Measurements from ENCODE around the gene CKS1B.

CKS1B gene

GRCh38 chr1:154945962-154946850 lies 28.3 kb upstream of the CKS1B start:
- DNase-seq: no peak

- no peak for DNase-seq
Observed at GRCh38 chr1:154948079-154948478, 26.4 kb upstream of the CKS1B start.

DNA sequence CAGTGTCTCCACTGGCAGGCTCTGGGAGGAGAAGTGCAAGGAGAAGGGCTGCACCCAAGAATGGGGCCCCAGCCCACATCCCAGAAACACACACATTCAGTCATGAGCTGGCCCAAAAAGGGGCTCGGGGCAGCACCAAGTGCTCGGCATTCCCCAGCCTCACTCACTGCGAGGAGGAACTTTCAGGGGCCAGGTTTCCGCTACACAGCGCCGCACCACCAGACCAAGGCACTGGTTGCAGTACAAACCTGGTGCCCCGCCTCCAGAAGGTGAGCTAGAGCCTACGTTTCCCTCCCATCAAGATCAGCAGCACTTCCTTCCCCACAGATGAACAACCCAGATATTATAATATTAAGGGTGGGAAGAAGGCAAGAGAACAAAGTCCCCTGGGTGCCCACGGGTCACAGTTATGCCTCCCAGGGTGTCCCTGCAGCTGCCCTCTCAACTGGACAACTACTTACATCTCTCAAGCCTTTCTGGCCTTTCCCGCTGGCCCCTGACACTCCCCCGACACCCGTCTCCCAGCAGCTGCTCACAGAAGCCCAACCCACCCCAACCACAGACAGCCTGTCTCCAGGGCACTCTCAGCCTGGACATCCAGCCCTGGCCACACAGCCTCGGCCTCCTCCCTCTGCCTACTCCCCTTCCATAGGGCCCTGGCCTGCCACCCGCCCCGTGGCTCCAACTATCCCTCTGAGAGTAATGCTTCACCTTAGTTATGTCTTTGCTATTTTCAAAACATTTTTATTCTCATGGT lies 22.4 kb upstream of the CKS1B start:
- peak; percentile 50 to 71 (median 59) for DNase-seq

DNA sequence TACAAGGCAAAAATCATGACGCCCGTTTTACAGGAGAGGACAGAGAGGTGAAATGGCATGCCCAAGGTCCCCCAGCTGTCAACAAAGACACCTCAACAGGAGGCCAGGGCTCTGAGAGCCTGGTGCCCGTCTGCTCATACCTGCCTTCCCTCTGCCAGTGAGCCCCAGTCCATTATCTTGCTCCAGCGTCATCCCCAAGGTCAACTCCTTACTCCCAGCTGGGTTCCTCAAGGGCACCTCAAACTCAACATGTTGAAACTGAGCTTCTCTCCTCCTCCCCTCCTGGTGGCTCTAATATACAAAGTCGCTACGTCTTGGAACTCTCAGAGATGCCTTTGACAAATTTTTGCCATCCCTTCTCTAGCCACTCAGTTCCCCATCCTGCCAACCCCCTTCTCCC lies 21.8 kb upstream of the CKS1B start:
- no peak for DNase-seq

DNA sequence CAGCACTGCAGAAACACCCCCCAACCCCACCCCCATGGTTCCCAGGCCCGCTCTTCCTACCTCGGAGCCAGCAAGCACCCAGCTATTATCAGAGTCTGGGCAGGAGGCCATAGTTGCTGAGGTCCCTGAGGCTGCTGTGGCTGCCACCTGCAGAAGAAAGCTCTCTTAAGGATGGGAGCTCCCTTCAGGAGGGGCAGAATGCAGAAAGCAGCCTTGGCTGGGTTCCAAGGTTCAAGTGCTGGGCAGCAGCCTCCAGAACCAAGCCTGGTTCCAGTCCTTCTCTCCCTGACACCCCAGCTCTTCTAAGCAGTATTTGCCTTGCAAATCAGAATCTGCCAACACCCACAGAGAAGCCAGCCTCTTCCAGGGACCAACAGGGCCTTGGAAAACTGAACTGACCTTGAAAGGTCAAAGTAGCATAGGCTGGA lies 20.9 kb upstream of the CKS1B start:
- DNase-seq: no peak

- DNase-seq: no peak
Observed at GRCh38 chr1:154954541-154954940, 19.9 kb upstream of the CKS1B start.

DNA sequence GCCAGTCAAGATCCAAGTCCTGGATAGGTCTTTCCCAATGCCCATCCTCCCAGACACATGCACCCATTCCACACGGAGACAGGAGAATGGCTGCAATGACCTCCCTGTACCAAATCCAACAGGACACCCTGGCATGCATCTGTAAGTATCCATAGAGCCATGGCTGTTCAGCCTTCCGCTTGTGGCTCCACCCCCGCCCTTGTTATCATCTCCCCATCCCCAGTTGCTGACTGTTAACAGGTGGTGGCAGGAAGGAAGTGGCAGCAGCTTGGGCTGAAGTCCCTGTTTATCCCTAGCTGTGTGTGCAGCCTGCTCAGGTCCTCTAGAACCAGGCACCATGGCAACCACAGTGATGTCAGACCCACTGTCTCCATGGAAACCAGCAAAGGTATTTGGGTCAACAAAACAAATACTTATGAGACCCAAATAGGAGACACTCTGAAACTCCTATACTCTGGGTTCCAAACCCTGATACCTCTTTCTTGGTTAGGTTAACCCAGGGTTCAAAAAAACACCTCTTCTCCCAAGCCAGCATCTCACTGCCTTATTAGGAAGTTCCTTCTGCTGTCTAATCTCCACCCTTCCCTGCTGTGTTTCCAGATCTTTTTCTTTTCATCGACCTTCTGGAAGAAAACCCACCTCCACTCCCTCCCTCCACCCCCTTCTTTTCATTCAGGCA lies 19.3 kb upstream of the CKS1B start:
- DNase-seq: peak; percentile 88 to 97 (median 95)

DNA sequence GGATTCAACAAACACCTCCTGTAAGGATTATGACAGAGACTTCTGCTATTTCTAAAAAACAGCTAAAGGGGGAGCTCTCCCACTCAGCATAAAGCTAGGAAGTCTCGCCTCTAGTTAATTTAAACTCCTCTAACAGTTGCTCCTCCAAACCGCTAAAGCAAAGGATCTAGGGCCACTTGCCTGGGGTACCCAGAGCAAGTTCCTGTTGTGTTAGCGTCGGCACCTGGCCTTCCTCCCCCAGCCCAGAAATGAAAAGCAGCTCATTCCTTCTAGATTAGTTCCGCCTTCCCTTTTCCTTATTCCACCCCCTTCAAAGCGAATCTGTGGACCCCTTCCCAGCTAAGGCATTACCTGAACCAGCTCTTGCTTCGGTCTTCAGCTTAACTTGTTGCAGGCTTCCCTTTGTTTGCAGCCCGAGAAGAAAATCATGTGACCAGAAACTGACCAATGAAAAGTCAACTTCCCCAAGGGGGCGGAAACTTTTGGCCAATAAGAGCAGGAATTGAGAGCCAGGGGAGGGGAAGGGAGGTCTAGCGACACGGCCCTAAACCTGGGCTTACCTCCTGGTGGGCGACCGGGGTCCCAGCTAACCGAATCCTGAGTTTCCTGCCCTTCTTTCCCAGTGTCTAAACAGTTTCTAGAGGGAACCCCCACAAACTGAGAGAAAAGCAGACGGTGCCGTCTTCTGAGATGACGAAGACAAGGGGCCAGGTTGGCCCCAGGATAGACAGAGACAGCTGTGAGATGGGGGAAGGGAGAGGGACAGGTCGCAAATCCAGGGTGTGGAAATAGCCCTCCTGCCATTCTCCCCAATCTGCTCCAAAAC lies 18.6 kb upstream of the CKS1B start, which contains the start of gene PBXIP1:
TSS of gene PBXIP1 (minus strand) at position 382 of the 826 bp plus-strand sequence. CDS start 2,378 bp downstream, outside the sequence.
- peak; percentile 61 to 89 (median 71) for DNase-seq

DNA sequence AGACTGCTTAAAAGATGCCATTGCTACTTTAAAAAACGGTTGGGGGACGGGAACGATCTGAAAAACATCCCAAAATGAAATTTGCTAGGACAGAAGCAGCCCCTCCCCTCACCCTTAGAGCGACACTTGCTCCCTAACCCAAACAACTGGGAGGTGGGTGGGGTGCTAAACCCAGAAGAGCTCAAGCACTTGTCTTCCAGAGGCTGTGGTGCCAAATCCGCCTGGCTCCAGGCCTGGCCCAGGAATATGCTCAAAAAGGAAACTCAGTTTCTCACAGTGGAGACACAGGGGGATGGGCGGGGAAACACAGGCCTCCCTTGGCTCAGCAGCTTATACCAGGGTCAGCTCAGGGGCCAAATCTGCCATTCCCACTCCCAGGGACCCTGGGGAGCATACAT lies 17.9 kb upstream of the CKS1B start:
- DNase-seq: no peak

DNA sequence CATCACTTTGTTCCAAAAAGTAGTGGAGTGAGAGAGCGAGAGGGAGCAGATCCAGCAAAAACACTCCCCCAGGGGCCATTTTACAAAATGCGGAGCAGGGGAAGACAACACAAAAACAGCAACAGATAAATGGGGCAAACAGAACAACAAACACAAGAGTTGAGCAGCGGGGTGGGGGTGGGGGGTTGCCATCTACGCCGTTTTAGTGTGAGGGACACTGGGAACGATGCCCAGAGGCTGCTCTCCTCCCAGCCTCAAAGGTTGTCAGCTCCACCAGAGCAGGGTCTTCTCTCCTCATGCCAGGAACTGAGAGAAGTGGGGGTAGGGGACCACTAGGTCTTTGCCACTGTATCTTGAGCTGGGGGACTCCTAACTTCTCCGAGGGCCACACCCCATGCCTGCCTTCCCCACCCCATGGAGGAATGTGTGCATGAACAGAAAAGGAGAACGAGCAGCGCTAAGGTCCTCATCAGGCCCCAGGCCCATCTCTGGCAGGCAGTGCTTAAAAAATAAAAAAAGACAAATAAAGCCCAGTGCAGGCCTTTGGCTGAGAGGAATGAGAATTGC lies 17.3 kb upstream of the CKS1B start:
- no peak for DNase-seq

DNA sequence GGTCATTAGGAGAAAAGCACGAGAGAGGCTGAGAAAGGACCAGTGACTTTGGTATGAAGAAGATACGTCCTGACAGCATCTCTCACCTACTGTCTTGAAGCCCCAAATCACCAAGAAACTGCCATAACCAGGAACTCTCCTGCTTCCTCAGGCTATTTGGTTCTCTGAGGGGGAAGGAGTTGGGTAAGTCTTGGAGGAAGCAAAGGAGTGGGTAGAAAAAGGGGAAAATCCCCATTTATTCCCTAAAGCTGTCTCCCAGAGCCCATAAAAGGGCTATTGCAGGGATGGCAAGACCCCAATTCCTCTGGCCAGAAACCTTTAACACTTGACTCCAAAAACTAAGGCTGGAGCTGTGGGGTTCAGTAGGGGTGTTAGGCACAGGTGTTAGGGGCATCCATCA lies 16.4 kb upstream of the CKS1B start:
- no peak for DNase-seq

DNA sequence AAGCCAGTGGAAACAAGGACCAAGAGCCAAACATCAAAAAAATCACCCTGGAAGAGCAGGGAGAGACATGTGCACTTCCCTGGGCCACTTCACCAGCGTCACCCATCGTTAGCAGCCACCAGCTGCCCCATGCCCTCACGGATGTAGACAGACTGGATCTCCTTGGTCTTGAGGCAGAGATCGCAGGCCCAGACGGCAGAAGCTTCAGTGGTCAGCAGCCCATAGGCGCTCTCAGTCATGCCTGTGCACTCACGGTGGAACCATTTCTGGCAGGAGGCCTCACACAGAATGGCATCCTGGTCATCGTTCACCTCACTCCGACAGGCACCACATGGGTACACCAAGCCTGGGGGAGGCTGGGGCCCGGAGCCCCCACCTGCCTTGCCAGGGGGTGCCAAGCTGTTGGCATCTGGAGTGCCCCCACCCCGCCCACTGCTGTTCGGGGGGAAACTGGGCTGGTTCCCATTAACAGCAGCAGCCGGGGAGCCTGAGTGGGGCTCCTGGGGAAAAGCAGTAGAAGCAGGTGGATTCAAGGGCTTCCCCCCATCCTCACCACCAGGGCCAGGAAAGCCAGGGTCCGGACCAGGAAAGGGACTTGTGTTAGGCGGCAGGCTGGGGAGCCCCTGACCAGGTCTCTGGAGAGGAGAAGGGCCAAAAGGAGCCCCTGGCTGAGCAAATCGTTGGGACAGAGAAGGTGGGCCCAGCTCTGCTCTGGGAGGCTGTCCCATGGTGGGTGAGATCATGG lies 15.6 kb upstream of the CKS1B start:
- DNase-seq: no peak

DNA sequence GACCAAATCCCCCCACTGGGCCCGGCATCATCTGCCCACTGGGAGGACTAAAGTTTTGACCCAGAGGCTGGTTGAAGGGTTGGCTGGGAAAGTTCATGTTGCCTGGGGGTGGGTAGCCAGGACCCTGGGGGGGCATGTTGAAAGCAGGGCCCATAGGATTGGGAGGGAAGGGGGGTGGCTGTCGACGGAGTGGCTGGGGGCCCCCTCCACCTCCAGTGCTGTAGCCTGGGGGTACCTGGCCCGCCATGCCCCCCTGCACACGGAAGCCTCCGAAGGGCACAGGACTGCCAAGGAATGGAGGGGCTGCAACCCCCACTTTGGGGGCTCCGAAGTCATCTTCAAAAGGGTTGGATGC lies 15.1 kb upstream of the CKS1B start:
- no peak for DNase-seq

- no peak for DNase-seq
Observed at GRCh38 chr1:154960446-154961136, 13.9 kb upstream of the CKS1B start.

GRCh38 chr1:154961207-154962155 lies 13.0 kb upstream of the CKS1B start, which contains the start of gene PYGO2:
PYGO2 (minus strand) TSS chr1:154961782; CDS start chr1:154961576, 206 bp downstream.
- peak; percentile 72 to 85 (median 76) for DNase-seq

DNA sequence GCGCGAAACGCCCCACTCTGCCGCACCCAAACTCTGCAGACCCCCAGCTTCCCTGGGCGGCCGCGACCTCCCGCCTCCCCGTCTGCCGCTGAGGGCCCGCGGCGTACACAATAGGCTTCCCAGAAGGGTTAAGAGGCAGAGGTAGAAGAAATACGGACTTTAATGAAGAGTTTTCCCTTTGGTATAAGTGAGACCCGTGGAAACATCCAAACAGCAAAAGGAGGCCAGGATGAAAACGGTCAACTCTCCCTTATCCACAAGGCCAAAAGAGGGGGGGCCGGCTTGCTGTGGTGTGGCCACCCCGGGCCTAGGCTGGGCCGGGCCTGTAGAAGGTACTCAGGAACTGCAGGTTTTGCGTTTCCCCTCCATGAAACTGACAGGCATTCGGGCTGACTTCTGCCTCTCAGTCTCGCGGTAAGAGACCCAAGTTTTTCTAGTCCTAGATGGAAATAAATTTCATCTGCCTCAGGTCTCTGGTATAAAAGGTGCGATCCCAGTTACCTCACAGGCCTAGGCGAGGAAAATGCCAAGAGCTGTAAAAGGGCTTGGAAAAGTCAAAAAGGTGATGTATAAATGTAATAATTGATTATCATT lies 12.2 kb upstream of the CKS1B start:
- no peak for DNase-seq

GRCh38 chr1:154962795-154963330 lies 11.6 kb upstream of the CKS1B start:
- DNase-seq: no peak

DNA sequence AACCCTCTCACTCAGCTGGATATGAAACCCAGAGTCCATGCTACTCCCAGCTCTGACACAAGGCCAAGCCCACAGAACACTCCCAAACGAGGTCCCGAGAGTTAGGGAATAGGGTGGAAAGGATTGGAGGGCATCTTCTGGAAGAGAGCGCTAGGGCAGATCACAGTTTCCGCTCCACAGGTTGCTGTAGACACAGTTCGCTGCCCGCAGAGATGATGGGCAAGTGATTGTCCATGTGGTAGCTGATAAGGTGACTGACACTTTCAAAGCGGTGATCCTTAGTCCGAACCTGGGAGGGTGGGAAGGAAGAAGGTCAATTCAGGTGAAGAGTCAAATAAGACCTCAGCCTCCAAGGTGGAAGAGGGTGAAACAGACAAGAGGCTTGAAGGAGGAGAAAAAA lies 10.8 kb upstream of the CKS1B start:
- no peak for DNase-seq

DNA sequence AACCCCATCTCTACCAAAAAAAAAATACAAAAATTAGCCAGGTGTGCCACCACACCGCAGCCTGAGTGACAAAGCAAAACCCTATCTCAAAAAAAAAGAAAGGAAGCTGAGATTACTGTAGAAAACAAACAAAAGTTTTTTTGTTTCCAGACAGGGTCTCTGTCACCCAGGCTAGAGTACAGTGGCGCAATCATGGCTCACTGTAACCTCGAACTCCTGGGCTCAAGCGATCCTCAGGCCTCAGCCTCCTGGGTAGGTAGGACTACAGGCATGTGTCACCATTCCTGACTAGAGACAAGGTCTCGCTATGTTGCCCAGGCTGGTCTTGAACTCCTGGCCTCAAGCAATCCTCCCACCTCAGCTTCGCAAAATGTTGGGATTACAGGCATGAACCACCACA lies 10.1 kb upstream of the CKS1B start:
- DNase-seq: no peak
